Hepatocyte (in vitro differentiated cells): ENCODE results near the gene HOXB6. TPM values are rescaled to one million over a fixed set of nuclear protein-coding genes. Genes with fewer than 3 reads are reported as not detected.
A peak's percentile ranks its signal among the peaks of the same experiment; 100 is the strongest.

Source experiments
- DNase-seq: peaks from one replicate; pipeline ENCODE4 v3.0.0-alpha.2; 2016; ENCODE audit warnings: low spot score
- H2AFZ ChIP-seq: fragments of 200-600 bp; sonication (generic); 2 replicates; pipeline ENCODE4 v1.6.0; 2016; ENCODE audit warnings: antibody characterized with exemption, mild to moderate bottlenecking
- H3K27ac ChIP-seq: fragments of 200-600 bp; sonication (generic); 2 replicates; pipeline ENCODE4 v1.5.1; 2016; ENCODE audit warnings: mild to moderate bottlenecking
- H3K27me3 ChIP-seq: fragments of 200-600 bp; sonication (generic); 2 replicates; pipeline ENCODE4 v1.6.1; 2016
- H3K36me3 ChIP-seq: fragments of 200-600 bp; sonication (generic); replicated peaks from 2 replicates; pipeline ENCODE4 v1.5.1; 2016; ENCODE audit warnings: low read depth; ENCODE audit not compliant: insufficient read depth
- H3K4me1 ChIP-seq: fragments of 200-600 bp; sonication (generic); 2 replicates; pipeline ENCODE4 v1.5.1; 2016; ENCODE audit warnings: mild to moderate bottlenecking, moderate library complexity; ENCODE audit not compliant: insufficient read depth
- H3K4me2 ChIP-seq: fragments of 200-600 bp; sonication (generic); 2 replicates; pipeline ENCODE4 v1.6.0; 2016
- H3K4me3 ChIP-seq: fragments of 200-600 bp; sonication (generic); 2 replicates; pipeline ENCODE4 v1.5.1; 2016; ENCODE audit warnings: mild to moderate bottlenecking
- H3K79me2 ChIP-seq: fragments of 200-600 bp; sonication (generic); 2 replicates; pipeline ENCODE4 v1.6.0; 2017; ENCODE audit warnings: mild to moderate bottlenecking
- H3K9me2 ChIP-seq: fragments of 200-600 bp; sonication (generic); replicated peaks from 2 replicates; pipeline ENCODE4 v1.6.0; 2017; ENCODE audit warnings: mild to moderate bottlenecking; ENCODE audit not compliant: insufficient read depth
- H3K9me3 ChIP-seq: fragments of 200-600 bp; sonication (generic); 2 replicates; pipeline ENCODE4 v1.5.1; 2016; ENCODE audit warnings: low read depth, mild to moderate bottlenecking
- H4K20me1 ChIP-seq: fragments of 200-600 bp; sonication (generic); 2 replicates; pipeline ENCODE4 v1.6.0; 2016; ENCODE audit warnings: mild to moderate bottlenecking; ENCODE audit not compliant: insufficient read depth, poor library complexity, severe bottlenecking
- EZH2 ChIP-seq: fragments of 200-600 bp; sonication (generic); IDR thresholded peaks from 2 replicates; pipeline ENCODE4 v1.6.1; 2016; ENCODE audit warnings: antibody characterized with exemption, mild to moderate bottlenecking, borderline replicate concordance
- EZH2phosphoT487 ChIP-seq: fragments of 200-600 bp; sonication (generic); IDR thresholded peaks from one replicate; pipeline ENCODE4 v1.6.1; 2018; ENCODE audit warnings: antibody characterized with exemption, mild to moderate bottlenecking, low read depth, moderate library complexity; ENCODE audit not compliant: unreplicated experiment, severe bottlenecking
- WGBS: methylation state at CpG from one replicate; pipeline ENCODE4 v1.1.6; 2016; ENCODE audit warnings: low lambda C conversion rate; ENCODE audit errors: missing lambda C conversion rate; 5-methylcytosine and 5-hydroxymethylcytosine counted together
- polyA plus RNA-seq: library from polyadenylated mRNA; unstranded; fragments of >200 nt; fragmentation: Nextera tagmentation; extraction: Ambion mirVana; gene quantifications from 2 replicates; pipeline ENCODE4 v1.2.1, GENCODE V29; 2016
- total RNA-seq: library from RNA; depleted of rRNA; stranded (reverse); fragments of >200 nt; gene quantifications from 2 replicates; pipeline ENCODE4 v1.2.3, GENCODE V29; 2014
- TF ChIP-seq, protein P1 (sequence below): fragments of 200-600 bp; sonication (generic); IDR thresholded peaks from 2 replicates; pipeline ENCODE4 v1.5.1; 2016; ENCODE audit warnings: antibody characterized with exemption, mild to moderate bottlenecking; ENCODE audit not compliant: poor library complexity

HOXB6 gene
- total and polyA plus RNA-seq, 2 experiments from 2014 or later = 4.8 to 7.7 TPM

DNA sequence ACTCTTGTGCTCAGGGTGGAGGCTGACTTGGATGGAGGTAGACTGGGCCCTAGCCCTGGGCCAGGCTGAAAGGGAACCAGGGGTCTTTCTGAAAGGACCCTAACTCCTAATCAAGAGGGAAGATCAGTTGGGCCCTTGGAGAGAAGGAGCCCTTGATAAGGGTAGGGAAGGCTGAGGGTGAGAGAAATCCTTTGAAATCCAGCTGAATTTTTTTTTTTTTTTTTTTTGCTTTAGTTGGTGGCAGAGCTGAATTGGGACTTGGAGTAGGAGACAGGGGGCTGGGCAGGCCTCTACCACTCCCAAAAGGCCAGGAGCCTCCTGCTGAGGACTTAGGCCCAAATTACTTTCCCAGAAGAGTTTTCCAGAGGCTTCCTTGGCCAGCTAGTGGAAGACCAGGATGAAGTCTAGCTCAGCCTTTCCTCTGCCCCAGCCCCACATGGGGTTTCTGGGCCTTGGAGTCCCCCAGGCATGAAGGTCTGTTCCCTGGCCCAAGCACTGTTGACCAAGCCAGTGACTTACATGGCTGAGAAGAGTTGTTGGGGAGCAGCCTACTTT is 14.1 kb downstream of the HOXB6 start:
- H3K4me1 ChIP-seq = no peaks in the 10 kb centered on the region
- no peaks in the 10 kb centered on the region for H3K9me2 ChIP-seq
- H3K4me3 ChIP-seq = no peak overlapping the region
- peak overlapping the region; percentile 30 for H3K27ac ChIP-seq
- no peak for TF ChIP-seq EZH2
- TF ChIP-seq EZH2phosphoT487 = no peak
- TF ChIP-seq, protein P1, sequence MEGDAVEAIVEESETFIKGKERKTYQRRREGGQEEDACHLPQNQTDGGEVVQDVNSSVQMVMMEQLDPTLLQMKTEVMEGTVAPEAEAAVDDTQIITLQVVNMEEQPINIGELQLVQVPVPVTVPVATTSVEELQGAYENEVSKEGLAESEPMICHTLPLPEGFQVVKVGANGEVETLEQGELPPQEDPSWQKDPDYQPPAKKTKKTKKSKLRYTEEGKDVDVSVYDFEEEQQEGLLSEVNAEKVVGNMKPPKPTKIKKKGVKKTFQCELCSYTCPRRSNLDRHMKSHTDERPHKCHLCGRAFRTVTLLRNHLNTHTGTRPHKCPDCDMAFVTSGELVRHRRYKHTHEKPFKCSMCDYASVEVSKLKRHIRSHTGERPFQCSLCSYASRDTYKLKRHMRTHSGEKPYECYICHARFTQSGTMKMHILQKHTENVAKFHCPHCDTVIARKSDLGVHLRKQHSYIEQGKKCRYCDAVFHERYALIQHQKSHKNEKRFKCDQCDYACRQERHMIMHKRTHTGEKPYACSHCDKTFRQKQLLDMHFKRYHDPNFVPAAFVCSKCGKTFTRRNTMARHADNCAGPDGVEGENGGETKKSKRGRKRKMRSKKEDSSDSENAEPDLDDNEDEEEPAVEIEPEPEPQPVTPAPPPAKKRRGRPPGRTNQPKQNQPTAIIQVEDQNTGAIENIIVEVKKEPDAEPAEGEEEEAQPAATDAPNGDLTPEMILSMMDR = no peak
- H3K4me2 ChIP-seq = peak overlapping the region; percentile 93
- H4K20me1 ChIP-seq = no peaks in the 10 kb centered on the region
- no peaks in the 10 kb centered on the region for H3K9me3 ChIP-seq
- DNase-seq = no peak
- peaks cover 95% of the 10 kb centered on the region for H3K27me3 ChIP-seq
- H2AFZ ChIP-seq = peak overlapping the region; percentile 1
- no peaks in the 10 kb centered on the region for H3K36me3 ChIP-seq
- H3K79me2 ChIP-seq = peaks cover 13% of the 10 kb centered on the region

DNA sequence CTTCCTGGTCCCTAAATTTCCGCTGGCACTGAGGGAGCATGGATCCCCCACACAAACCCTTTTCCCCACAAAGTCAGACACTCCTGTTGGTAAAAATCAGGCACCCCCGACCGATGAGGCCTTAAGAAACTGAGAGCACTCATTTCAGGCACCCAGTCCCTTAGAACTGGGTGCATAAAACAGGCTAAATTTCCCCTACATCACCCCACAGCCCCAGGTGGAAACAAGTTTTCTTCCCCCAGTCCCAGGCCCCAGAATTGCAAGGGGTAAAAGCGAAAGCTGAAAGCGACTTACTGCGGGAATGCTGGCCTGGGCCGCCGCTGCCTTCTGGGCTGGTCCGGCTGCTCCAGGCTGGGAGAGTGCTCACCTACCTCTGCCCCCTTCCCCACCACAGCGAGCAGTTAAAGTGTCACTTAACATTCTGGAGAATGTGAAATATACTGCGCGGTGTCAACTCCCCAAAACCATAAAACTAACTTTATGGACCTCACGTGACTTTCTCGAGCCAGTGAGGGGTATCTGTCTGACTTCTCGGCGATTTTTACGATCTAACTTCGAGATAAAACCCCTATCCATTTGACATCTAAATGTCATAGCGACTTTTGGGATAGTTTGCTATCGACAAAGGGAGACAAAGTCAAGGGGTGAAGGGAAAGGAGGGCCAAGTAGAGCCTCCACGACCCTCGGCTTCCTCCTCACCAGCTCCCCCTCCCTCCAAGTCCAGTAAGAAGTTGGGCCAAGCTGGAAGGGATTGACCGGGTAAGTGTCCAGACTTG is 14.8 kb downstream of the HOXB6 start, which contains the start of gene HOXB3:
Gene HOXB3 (minus strand): TSS at position 411 of the 776 bp plus-strand sequence. CDS start 37,767 bp downstream, outside the sequence.
- Histone ChIP-seq H2AFZ (peak within 1 kb of the TSS; percentile 1), H3K27me3 (peaks cover 93% of the 10 kb centered on the region), H3K9me2 (no peaks in the 10 kb centered on the region), H3K4me2 (peak within 1 kb of the TSS; percentile 93), H3K4me1 (no peaks in the 10 kb centered on the region), H3K9me3 (no peaks in the 10 kb centered on the region), H3K79me2 (peaks cover 13% of the 10 kb centered on the region), H3K27ac (peak within 1 kb of the TSS; percentile 30), H3K36me3 (no peaks in the 10 kb centered on the region), H3K4me3 (no peak within 1 kb of the TSS), H4K20me1 (no peaks in the 10 kb centered on the region)
- TF ChIP-seq, protein P1 = no peak
- TF ChIP-seq EZH2 (peak; percentile 41), EZH2phosphoT487 (peak; percentile 45)
- WGBS = 18% methylated on average over 23 of the region's 23 CpGs
- no peak for DNase-seq

DNA sequence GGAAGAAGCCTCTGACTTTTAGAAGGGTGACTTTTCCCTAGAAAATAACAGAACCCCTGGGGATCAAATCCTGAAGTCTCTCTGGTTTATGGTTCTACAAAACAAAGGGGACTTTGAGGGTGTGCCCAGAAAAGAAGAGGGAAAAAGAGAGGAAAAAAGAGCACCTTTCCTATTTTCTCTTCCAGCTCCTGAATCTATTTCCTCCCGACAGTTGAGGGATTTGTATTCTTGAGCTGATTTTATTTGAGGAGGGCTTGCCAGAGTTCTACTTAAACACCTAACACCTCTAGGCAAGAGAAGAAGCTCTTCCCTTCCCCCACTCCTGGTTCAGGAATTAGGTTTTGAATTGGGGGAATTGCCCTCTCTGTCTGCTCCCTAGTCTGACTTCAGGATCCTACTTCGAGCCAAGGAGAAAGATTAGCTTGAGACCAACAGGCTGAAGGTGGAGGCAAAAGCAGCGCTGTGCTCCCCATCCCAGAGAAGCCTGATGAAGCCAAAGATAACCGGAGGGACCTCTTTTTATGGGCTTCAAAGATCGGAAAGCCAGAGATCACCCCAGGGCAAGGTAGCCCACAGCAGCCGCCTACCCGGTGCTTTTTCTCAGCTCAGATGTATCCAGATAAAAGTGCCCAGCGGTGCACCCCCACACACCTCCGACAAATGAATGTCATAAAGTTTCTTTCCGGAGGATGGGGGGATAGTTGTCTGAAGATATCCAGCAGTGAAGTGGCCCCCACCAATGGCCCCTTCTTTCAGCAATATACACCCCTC is 15.5 kb downstream of the HOXB6 start:
- no peaks in the 10 kb centered on the region for H3K9me2 ChIP-seq
- WGBS = 12% methylated on average over 10 of the region's 10 CpGs
- H3K4me1 ChIP-seq = no peaks in the 10 kb centered on the region
- H3K27me3 ChIP-seq = peaks cover 89% of the 10 kb centered on the region
- H2AFZ ChIP-seq = peak overlapping the region; percentile 1
- no peaks in the 10 kb centered on the region for H3K9me3 ChIP-seq
- no peaks in the 10 kb centered on the region for H4K20me1 ChIP-seq
- peaks cover 13% of the 10 kb centered on the region for H3K79me2 ChIP-seq
- H3K4me2 ChIP-seq = peak overlapping the region; percentile 93
- DNase-seq = no peak
- TF ChIP-seq, protein P1 = no peak
- TF ChIP-seq EZH2phosphoT487 = peak; percentile 24
- peak; percentile 67 for TF ChIP-seq EZH2
- no peaks in the 10 kb centered on the region for H3K36me3 ChIP-seq
- H3K4me3 ChIP-seq = no peak overlapping the region
- H3K27ac ChIP-seq = peak overlapping the region; percentile 25
